ENCODE measurements around the gene TGFB1I1.

Gene TGFB1I1

GRCh38 chr16:31453255-31454204 lies 18.4 kb upstream of the TGFB1I1 start:
- peak; percentile 94 to 98 (median 94) for DNase-seq

GRCh38 chr16:31455601-31456314 lies 16.2 kb upstream of the TGFB1I1 start:
- DNase-seq = peak; percentile 62 to 82 (median 74)

GRCh38 chr16:31456988-31457360 lies 15.0 kb upstream of the TGFB1I1 start:
- no peak for DNase-seq

GRCh38 chr16:31458073-31458843 lies 13.7 kb upstream of the TGFB1I1 start:
- peak; percentile 73 to 92 (median 77) for DNase-seq

- DNase-seq = peak; percentile 98 to 99 (median 99)
These were observed 12.9 kb upstream of the TGFB1I1 start, which contains the start of gene ARMC5 for GRCh38 chr16:31458844-31459686. Gene ARMC5, plus strand, starts transcription at chr16:31459501. Its CDS starts 24 bp downstream, at chr16:31459525.

- DNase-seq = peak; percentile 100
These were observed 12.0 kb upstream of the TGFB1I1 start for GRCh38 chr16:31459687-31460581.

GRCh38 chr16:31460582-31461002 lies 11.4 kb upstream of the TGFB1I1 start:
- peak; percentile 53 to 67 (median 64) for DNase-seq

- DNase-seq = no peak
These were observed 10.6 kb upstream of the TGFB1I1 start for GRCh38 chr16:31461201-31461920.

GRCh38 chr16:31461921-31462804 lies 9.8 kb upstream of the TGFB1I1 start:
- DNase-seq = no peak

- no peak for DNase-seq
These were observed 7.6 kb upstream of the TGFB1I1 start for GRCh38 chr16:31464348-31464769.

- DNase-seq = no peak
These were observed 7.1 kb upstream of the TGFB1I1 start for GRCh38 chr16:31464781-31465260.

- DNase-seq = no peak
These were observed 6.1 kb upstream of the TGFB1I1 start for GRCh38 chr16:31465788-31466370.

GRCh38 chr16:31466381-31466841 lies 5.5 kb upstream of the TGFB1I1 start:
- DNase-seq = no peak

- DNase-seq = no peak
These were observed 4.7 kb upstream of the TGFB1I1 start for GRCh38 chr16:31467151-31467773.

GRCh38 chr16:31467858-31468257 lies 4.1 kb upstream of the TGFB1I1 start:
- DNase-seq = no peak

- DNase-seq = no peak
These were observed 1.3 kb upstream of the TGFB1I1 start for GRCh38 chr16:31470615-31471014.

- DNase-seq = no peak
These were observed 594 bp upstream of the TGFB1I1 start for GRCh38 chr16:31471241-31471874.

All from suppressor macrophage treated with lipopolysaccharide for 1 hour (primary cell).